ENCODE data around the gene FILIP1. TPM values are rescaled to one million over a fixed set of nuclear protein-coding genes. Genes with fewer than 3 reads are reported as not detected.

Gene FILIP1
- total RNA-seq, 4 donors from 2014 or later: 41.7 to 53.3 (median 48.4) TPM

GRCh38 chr6:75308250-75308988, 185.2 kb downstream of the FILIP1 start:
- WGBS: 73% methylated on average over 11 of the region's 11 CpGs
- no peak for DNase-seq (ENCODE audit: extremely low spot score)
- no peak for TF ChIP-seq POLR2A (IDR thresholded peaks at IDR 0.05; ENCODE audit: low read depth)
- no peak for TF ChIP-seq CTCF (IDR thresholded peaks at IDR 0.05)
- TF ChIP-seq EP300 (IDR thresholded peaks at IDR 0.05): no peak
- no peak for TF ChIP-seq POLR2AphosphoS5 (IDR thresholded peaks at IDR 0.05)
- Histone ChIP-seq H3K27ac (replicated peaks in 1 of 4) (no peak overlapping the region), H3K9me3 (no peaks in the 10 kb centered on the region), H3K4me1 (peaks cover 5 to 25% (median 8%) of the 10 kb centered on the region in 4 donors), H3K27me3 (no peaks in the 10 kb centered on the region), H3K4me3 (no peak overlapping the region), H3K36me3 (peaks cover 0 to 15% (median 5%) of the 10 kb centered on the region in 4 donors)
- intact Hi-C loops (cut with DNase I): no loop called here

GRCh38 chr6:75307364-75308004, 186.1 kb downstream of the FILIP1 start:
- Histone ChIP-seq H3K36me3 (peaks cover 0 to 6% (median 5%) of the 10 kb centered on the region in 4 donors), H3K4me1 (peaks cover 5 to 26% (median 8%) of the 10 kb centered on the region in 4 donors), H3K4me3 (no peak overlapping the region), H3K27me3 (no peaks in the 10 kb centered on the region), H3K9me3 (no peaks in the 10 kb centered on the region), H3K27ac (replicated peaks in 1 of 4) (no peak overlapping the region)
- intact Hi-C loops (cut with DNase I): no loop called here
- TF ChIP-seq POLR2AphosphoS5 (IDR thresholded peaks at IDR 0.05) (no peak), EP300 (IDR thresholded peaks at IDR 0.05) (no peak), CTCF (IDR thresholded peaks at IDR 0.05) (no peak), POLR2A (IDR thresholded peaks at IDR 0.05; ENCODE audit: low read depth) (no peak)
- 57% methylated on average over 2 of the region's 2 CpGs for WGBS
- DNase-seq (ENCODE audit: extremely low spot score): no peak

- no peak for DNase-seq (ENCODE audit: extremely low spot score)
- Histone ChIP-seq H3K4me3 (no peak overlapping the region), H3K9me3 (no peaks in the 10 kb centered on the region), H3K27ac (replicated peaks in 1 of 4) (peak overlapping the region in 1 of 4 donors; percentile 45), H3K27me3 (no peaks in the 10 kb centered on the region), H3K4me1 (peaks cover 5 to 31% (median 11%) of the 10 kb centered on the region in 4 donors), H3K36me3 (no peaks in the 10 kb centered on the region)
- intact Hi-C loops (cut with DNase I): no loop called here
- 50% methylated on average over 3 of the region's 3 CpGs for WGBS
- TF ChIP-seq CTCF (IDR thresholded peaks at IDR 0.05) (no peak), POLR2AphosphoS5 (IDR thresholded peaks at IDR 0.05) (no peak), POLR2A (IDR thresholded peaks at IDR 0.05; ENCODE audit: low read depth) (no peak), EP300 (IDR thresholded peaks at IDR 0.05) (no peak)
These were observed 187.5 kb downstream of the FILIP1 start for GRCh38 chr6:75306064-75306463.

- Histone ChIP-seq H3K27me3 (no peaks in the 10 kb centered on the region), H3K36me3 (no peaks in the 10 kb centered on the region), H3K27ac (replicated peaks in 1 of 4) (peak overlapping the region in 1 of 4 donors; percentile 45), H3K9me3 (no peaks in the 10 kb centered on the region), H3K4me1 (peaks cover 8 to 35% (median 15%) of the 10 kb centered on the region in 4 donors), H3K4me3 (no peak overlapping the region)
- no peak for DNase-seq (ENCODE audit: extremely low spot score)
- WGBS: 82% methylated on average over 5 of the region's 5 CpGs
- no peak for TF ChIP-seq CTCF (IDR thresholded peaks at IDR 0.05)
- intact Hi-C loops (cut with DNase I): no loop called here
These were observed 188.0 kb downstream of the FILIP1 start for GRCh38 chr6:75305573-75305972.
